Ovary (tissue), 3 donors: ENCODE data around the gene NUTM2F.

ENCODE experiments used
- POLR2A ChIP-seq: fragments of 450-650 bp; IDR thresholded peaks from one replicate; pipeline ENCODE4 v1.6.1; 2017; ENCODE audit warnings: antibody characterized with exemption, mild to moderate bottlenecking, moderate library complexity
- TF ChIP-seq, protein P1 (sequence below), 3 donors: fragments of 450-650 bp in 2 of 3; fragments of 200-600 bp in 1 of 3; IDR thresholded peaks; one replicate each; pipeline versions ENCODE4 v1.5.1 to v1.8.0; 2016 to 2022; ENCODE audit warnings: antibody characterized with exemption in 3 of 3, mild to moderate bottlenecking in 1 of 3
- donor health status: DM: no; HTN: no; CAD: no.

DNA sequence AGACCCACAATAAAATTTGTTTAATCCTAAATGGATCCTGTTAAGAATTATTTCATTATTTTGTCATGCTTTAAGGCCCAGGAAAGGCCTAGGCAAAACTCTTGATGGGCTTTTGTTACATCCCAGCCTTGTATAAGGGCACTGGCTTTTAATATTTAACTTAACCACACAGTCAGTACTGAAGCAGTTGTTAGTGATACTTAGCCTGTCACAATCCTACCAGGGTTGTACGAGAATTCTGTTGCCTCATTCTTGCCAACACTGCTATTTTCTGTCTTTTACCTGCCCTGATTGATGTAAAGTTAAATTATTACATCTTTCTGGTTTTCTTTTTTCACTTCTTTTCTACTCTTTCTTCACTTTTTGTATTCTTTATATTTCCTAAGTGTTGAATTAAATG lies 58.4 kb downstream of the NUTM2F start:
- TF ChIP-seq, protein P1, sequence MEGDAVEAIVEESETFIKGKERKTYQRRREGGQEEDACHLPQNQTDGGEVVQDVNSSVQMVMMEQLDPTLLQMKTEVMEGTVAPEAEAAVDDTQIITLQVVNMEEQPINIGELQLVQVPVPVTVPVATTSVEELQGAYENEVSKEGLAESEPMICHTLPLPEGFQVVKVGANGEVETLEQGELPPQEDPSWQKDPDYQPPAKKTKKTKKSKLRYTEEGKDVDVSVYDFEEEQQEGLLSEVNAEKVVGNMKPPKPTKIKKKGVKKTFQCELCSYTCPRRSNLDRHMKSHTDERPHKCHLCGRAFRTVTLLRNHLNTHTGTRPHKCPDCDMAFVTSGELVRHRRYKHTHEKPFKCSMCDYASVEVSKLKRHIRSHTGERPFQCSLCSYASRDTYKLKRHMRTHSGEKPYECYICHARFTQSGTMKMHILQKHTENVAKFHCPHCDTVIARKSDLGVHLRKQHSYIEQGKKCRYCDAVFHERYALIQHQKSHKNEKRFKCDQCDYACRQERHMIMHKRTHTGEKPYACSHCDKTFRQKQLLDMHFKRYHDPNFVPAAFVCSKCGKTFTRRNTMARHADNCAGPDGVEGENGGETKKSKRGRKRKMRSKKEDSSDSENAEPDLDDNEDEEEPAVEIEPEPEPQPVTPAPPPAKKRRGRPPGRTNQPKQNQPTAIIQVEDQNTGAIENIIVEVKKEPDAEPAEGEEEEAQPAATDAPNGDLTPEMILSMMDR (IDR thresholded peaks at IDR 0.05), result no peak
- no peak for TF ChIP-seq POLR2A
